HG02642 (cell line): ENCODE data around the gene PNMA1.

Source experiments
- ATAC-seq: cut with Tn5 transposase; IDR thresholded peaks from one replicate; pipeline ENCODE4 v1.9.1; 2021; ENCODE audit warnings: mild to moderate bottlenecking; ENCODE audit not compliant: unreplicated experiment, poor library complexity

PNMA1 gene

DNA sequence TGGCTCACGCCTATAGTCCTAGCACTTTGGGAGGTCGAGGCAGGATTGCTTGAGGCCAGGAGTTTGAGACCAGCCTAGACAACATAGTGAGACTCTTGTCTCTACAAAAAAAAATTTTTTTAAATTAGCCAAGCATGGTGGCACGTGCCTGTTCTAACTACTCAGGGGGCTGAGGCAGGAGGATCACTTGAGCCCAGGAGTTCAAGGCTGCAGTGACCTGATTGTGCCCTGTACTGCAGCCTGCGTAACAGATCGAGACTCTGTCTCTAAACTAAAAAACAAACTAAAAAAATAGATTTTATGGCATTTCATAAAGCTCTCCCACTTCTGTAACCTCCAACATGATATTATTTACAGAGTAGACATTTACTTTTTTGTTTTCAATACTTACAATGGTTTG is 29.6 kb downstream of the PNMA1 start:
- ATAC-seq: no peak

DNA sequence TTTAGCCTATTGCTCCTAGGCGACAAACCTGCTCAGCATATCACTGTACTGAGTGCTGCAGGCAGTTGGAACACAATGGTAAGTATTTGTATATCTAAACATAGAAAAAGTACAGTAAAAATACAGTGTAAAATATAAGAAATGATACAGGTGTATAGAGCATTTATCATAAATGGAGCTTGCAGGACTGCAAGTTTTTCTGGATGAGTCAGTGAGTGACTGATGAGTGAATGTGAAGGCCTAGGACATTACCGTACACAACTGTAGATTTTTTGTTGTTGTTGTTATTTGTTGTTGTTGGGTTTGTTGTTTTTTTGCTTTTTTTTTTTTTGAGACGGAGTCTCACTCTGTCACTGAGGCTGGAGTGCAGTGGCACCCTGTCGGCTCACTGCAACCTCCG is 33.4 kb downstream of the PNMA1 start:
- ATAC-seq: no peak

DNA sequence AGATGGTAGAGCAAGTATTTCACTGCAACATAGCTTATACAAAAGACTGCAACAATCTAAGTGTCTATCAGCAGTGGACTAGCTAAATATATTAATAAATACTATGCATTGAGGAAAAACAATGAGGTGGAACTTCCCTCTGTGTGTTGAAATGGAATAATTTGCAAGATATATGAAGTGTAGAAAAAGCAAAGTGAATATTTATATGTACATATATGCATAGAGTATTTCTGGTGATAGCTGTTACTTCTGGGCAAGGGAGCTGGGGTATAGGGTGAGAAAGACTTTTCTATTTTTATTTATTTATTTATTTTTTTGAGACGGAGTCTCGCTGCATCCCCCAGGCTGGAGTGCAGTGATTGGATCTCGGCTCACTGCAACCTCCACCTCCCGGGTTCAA is 35.5 kb downstream of the PNMA1 start:
- ATAC-seq: no peak

DNA sequence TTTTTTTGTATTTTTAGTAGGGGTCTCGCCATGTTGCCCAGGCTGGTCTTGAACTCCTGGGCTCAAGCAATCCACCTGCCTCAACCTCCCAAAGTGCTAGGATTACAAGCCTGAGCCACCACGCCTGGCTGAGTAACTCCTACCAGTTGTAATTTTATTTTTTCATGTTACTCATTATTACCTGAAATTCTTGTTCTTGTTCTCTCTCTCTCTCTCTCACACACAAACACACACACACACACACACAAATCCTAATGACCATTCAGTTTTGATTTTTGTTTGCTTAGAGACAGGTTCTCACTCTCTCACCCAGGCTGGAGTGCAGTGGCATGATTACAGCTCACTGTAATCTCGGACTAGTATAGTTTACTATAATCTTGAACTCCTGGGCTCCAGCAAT is 39.2 kb downstream of the PNMA1 start:
- no peak for ATAC-seq

DNA sequence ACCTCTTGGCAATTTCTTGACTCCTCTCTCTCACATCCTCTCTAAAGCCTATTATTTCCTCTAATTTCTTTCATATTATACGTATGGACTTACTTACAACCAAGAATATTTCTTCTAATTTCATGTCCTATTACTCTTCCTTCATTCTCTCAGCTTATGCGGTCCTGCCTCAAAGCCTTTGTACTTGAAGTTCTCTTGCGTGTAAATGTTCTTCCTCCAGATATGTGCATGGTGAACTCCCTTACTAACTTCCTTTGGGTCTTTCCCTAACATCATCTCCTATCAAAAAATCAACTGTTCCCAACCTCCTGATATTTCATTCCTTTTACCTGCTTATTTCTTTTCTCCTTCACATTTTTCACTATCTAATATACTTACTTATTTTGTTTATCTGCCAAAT is 46.3 kb downstream of the PNMA1 start:
- ATAC-seq: no peak

DNA sequence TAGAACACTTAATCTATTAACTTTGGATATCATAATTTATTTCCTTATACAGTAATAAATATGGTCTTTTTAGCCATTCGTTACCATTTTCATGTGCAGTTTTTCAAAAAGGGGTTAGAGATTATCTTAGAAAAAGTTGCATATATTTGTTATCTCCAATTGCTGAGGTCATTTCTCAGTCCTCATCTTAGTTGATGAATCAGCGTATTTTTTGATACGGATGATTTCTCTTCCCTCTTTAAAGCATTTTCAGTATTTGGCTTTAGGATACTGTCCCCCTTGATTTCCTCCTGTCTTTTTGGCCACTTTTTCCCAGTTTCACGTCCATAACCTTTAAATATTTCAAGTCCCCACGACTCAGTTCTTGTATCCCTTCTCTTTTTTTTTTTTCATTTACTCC is 47.6 kb downstream of the PNMA1 start:
- no peak for ATAC-seq

DNA sequence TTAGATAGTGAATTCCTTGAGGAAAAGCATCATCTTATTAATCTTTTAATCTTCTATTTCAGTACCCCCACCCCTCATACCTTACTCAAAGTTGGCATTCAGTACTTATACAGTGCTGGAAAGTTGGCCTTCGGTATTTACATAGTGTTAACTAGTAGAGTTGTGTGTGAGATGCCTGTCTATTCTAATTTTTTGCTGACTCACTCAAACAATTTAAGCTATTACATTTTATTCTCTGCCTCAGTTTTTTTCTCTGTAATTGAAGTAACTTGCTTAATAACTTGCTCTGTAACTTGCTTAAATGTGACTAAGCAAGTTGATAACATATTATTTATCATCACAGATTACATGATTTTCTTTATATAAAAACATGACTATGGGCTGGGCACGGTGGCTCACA is 49.1 kb downstream of the PNMA1 start:
- ATAC-seq: no peak

DNA sequence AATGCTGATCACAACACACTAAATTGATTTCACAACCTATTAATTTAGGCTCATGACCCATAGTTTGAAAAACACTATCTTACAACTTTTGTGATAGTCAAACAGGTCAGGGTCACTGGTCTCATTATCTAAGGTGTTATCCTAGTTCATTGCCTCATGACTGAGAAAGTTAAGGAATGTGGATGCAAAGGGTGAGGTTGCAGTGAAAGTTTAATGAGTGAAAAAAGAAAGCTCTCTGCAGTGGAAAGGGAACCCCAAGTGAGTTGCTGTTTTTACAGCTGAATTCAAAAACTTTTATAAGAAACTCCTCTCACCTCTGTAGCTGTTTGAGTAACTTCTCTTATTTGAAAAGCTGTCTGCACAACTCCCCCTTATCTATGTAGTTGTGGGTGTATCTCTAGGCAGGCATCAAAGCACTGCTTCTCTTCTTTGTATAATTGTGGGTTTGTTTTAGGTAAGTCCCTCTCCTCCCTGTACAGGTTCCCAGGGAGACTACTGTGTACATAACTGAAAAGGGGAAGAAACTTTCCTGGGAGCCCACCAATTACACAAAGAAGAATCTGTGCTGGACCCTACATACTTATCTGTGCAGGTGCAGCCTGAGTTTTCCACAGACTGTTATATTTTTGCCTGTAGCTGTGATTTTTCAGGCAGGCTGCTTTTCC is 50.5 kb downstream of the PNMA1 start:
- ATAC-seq: no peak

DNA sequence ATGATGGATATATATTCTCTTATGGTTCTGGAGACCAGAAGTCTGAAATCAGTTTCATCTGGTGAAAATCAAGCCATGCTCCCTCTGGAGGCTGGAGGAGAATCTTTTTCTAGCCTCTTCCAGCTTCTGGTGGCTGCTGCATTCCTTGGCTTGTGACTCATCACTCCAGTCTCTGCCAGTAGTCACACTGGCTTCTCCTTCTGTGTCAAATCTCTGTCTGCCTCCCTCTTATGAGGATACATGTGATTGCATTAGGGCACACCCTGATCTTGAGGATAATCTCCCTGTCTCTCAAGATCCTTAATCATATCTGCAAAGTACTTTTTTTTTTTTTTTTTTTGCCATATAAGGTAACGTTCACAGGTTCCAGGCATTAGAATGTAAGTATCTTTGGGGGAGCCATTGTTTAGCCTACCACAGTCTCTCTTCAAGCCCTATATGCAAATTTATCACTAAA is 51.7 kb downstream of the PNMA1 start:
- no peak for ATAC-seq

DNA sequence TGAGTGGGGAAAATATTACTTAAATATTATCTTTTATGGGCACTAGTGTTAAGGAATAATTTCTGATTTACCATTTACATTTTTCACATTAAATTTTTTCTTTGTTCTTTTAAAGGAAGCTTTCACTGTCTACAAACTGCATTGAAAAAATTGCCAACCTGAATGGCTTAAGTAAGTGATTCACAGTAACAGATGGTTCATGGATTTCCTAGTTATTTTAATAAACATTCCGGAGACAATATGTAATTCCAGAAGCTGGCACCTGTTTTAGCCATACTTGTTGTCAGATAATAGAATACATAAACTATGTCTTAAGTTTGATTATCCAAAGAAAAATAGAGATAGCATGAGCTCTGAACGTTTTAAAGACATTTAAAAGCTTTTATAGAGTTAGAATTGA is 52.3 kb downstream of the PNMA1 start:
- ATAC-seq: no peak
